ENCODE measurements around the gene FRMD8.

FRMD8 gene

GRCh38 chr11:65431451-65432099 is 45.1 kb downstream of the FRMD8 start:
- peak; percentile 49 for DNase-seq (ENCODE audit: extremely low read depth, insufficient read length)
- Histone ChIP-seq H3K36me3 (ENCODE audit: control insufficient read depth, insufficient read depth, low read length) (peaks cover 6% of the 10 kb centered on the region), H3K27me3 (replicated peaks; ENCODE audit: control insufficient read depth, insufficient read depth, low read length) (no peaks in the 10 kb centered on the region), H3K4me3 (replicated peaks; ENCODE audit: low read depth, low read length) (no peak overlapping the region)
- TF ChIP-seq CTCF (IDR thresholded peaks at IDR 0.05; ENCODE audit: insufficient read depth, low read length, poor library complexity, severe bottlenecking), result no peak

GRCh38 chr11:65432100-65432650 is 45.7 kb downstream of the FRMD8 start:
- DNase-seq (ENCODE audit: extremely low read depth, insufficient read length), result no peak
- Histone ChIP-seq H3K4me3 (replicated peaks; ENCODE audit: low read depth, low read length) (no peak overlapping the region), H3K27me3 (replicated peaks; ENCODE audit: control insufficient read depth, insufficient read depth, low read length) (no peaks in the 10 kb centered on the region), H3K36me3 (ENCODE audit: control insufficient read depth, insufficient read depth, low read length) (peaks cover 6% of the 10 kb centered on the region)
- no peak for TF ChIP-seq CTCF (IDR thresholded peaks at IDR 0.05; ENCODE audit: insufficient read depth, low read length, poor library complexity, severe bottlenecking)

- peaks cover 11% of the 10 kb centered on the region for H3K36me3 ChIP-seq (ENCODE audit: control insufficient read depth, insufficient read depth, low read length)
- H3K27me3 ChIP-seq (replicated peaks; ENCODE audit: control insufficient read depth, insufficient read depth, low read length), result no peaks in the 10 kb centered on the region
- no peak overlapping the region for H3K4me3 ChIP-seq (replicated peaks; ENCODE audit: low read depth, low read length)
- TF ChIP-seq CTCF (IDR thresholded peaks at IDR 0.05; ENCODE audit: insufficient read depth, low read length, poor library complexity, severe bottlenecking), result no peak
- no peak for DNase-seq (ENCODE audit: extremely low read depth, insufficient read length)
These were observed 46.5 kb downstream of the FRMD8 start for GRCh38 chr11:65432686-65433582.

GRCh38 chr11:65433657-65434056 is 47.2 kb downstream of the FRMD8 start:
- Histone ChIP-seq H3K4me3 (replicated peaks; ENCODE audit: low read depth, low read length) (no peak overlapping the region), H3K36me3 (ENCODE audit: control insufficient read depth, insufficient read depth, low read length) (peaks cover 11% of the 10 kb centered on the region), H3K27me3 (replicated peaks; ENCODE audit: control insufficient read depth, insufficient read depth, low read length) (no peaks in the 10 kb centered on the region)
- no peak for DNase-seq (ENCODE audit: extremely low read depth, insufficient read length)
- TF ChIP-seq CTCF (IDR thresholded peaks at IDR 0.05; ENCODE audit: insufficient read depth, low read length, poor library complexity, severe bottlenecking), result no peak

GRCh38 chr11:65434057-65434666 is 47.7 kb downstream of the FRMD8 start:
- DNase-seq (ENCODE audit: extremely low read depth, insufficient read length), result no peak
- TF ChIP-seq CTCF (IDR thresholded peaks at IDR 0.05; ENCODE audit: insufficient read depth, low read length, poor library complexity, severe bottlenecking), result no peak
- Histone ChIP-seq H3K4me3 (replicated peaks; ENCODE audit: low read depth, low read length) (no peak overlapping the region), H3K27me3 (replicated peaks; ENCODE audit: control insufficient read depth, insufficient read depth, low read length) (no peaks in the 10 kb centered on the region), H3K36me3 (ENCODE audit: control insufficient read depth, insufficient read depth, low read length) (peaks cover 11% of the 10 kb centered on the region)
